ENCODE measurements around the gene ASXL1. TPM values are rescaled to one million over a fixed set of nuclear protein-coding genes. Genes with fewer than 3 reads are reported as not detected.

The ASXL1 gene
- polyA plus RNA-seq (2013): 40.6 and 41.3 TPM in 2 replicates

DNA sequence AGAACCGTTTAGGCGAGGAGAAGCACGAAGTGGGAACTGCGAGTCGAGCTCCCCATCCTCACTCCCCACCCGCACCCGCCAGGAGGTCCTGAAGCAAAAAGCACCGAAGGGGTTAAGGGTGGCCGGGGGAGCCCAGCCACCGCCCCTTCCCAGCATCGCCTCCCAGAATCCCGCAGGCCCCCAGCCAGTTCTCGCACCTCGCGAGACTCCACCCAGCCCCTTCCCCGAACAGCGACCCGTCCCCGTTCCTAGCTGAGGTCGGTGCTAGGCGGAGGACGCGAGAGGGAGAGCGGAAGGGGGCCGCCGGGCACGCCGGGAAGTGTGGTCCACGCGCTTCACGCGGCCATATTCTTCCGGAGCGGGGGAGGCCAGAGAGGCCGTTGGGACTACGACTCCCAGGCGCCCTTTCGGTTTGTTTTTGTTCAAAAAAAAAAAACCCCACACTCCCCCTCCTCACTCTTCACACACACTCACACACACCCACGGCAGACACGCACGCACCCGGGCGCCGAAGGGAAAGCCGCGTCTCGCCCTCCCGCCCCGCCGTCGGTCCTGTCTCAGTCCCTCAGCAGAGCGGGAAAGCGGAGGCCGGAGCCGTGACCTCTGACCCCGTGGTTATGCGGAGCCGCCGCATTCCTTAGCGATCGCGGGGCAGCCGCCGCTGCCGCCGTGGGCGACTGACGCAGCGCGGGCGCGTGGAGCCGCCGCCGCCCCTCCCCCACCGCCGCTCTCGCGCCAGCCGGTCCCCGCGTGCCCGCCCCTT lies at the start of gene ASXL1:
Gene ASXL1 (plus strand): TSS at position 463 of the 763 bp plus-strand sequence. CDS start 445 bp downstream, outside the sequence.
- no peaks in the 10 kb centered on the region for H3K9me3 ChIP-seq (ENCODE audit: insufficient read depth, low read depth, low read length)
- peak within 1 kb of the TSS; percentile 33 for H4K12ac ChIP-seq (ENCODE audit: low read depth, low read length)
- peak within 1 kb of the TSS; percentile 93 for H2BK5ac ChIP-seq (ENCODE audit: low read depth, low read length, poor library complexity)
- peak within 1 kb of the TSS; percentile 95 for H3K14ac ChIP-seq (ENCODE audit: low read length)
- peak within 1 kb of the TSS; percentile 94 for H3K4me3 ChIP-seq (ENCODE audit: low read depth, low read length)
- no peaks in the 10 kb centered on the region for H3K27me3 ChIP-seq (ENCODE audit: insufficient read depth, low read length)
- peaks cover 16% of the 10 kb centered on the region for H3K79me1 ChIP-seq (ENCODE audit: low read length)
- H4K91ac ChIP-seq (ENCODE audit: low read depth, low read length): peak within 1 kb of the TSS; percentile 94
- WGBS (ENCODE audit: extremely low coverage, insufficient coverage, insufficient read length): no CpG with 5 or more reads among the region's 83 CpGs
- peak within 1 kb of the TSS; percentile 86 for H2BK120ac ChIP-seq (ENCODE audit: insufficient read depth, low read length, poor library complexity)
- H2AFZ ChIP-seq (ENCODE audit: insufficient read depth, low read length, poor library complexity): peak within 1 kb of the TSS; percentile 52
- peak within 1 kb of the TSS; percentile 99 for H3K27ac ChIP-seq (ENCODE audit: low read depth, low read length)
- H3K4ac ChIP-seq (ENCODE audit: low read depth, low read length): peak within 1 kb of the TSS; percentile 99
- peak within 1 kb of the TSS; percentile 34 for H2BK12ac ChIP-seq (ENCODE audit: low read length)
- H2AK5ac ChIP-seq (ENCODE audit: low read length): peak within 1 kb of the TSS; percentile 16
- H3K18ac ChIP-seq (ENCODE audit: low read length): peak within 1 kb of the TSS; percentile 88
- H4K8ac ChIP-seq (ENCODE audit: low read depth, low read length): peak within 1 kb of the TSS; percentile 86
- H3K36me3 ChIP-seq (ENCODE audit: control insufficient read depth in 1 of 2, insufficient read depth in 2 of 2, low read length in 2 of 2): peaks cover 0 to 3% of the 10 kb centered on the region in 2 experiments
- peak within 1 kb of the TSS; percentile 88 for H3K9ac ChIP-seq (ENCODE audit: low read length)
- H3K79me2 ChIP-seq (ENCODE audit: control insufficient read depth, insufficient read depth, low read length, poor library complexity): peaks cover 18% of the 10 kb centered on the region
- H3K4me1 ChIP-seq (ENCODE audit: control insufficient read depth in 1 of 2, insufficient read depth in 2 of 2, low read length in 2 of 2): peaks cover 0 to 10% of the 10 kb centered on the region in 2 experiments
- peak within 1 kb of the TSS; percentile 88 for H3K4me2 ChIP-seq (ENCODE audit: low read length)
- H3K23ac ChIP-seq (ENCODE audit: low read length): no peak within 1 kb of the TSS
- DNase-seq: peak; percentile 89 to 93

DNA sequence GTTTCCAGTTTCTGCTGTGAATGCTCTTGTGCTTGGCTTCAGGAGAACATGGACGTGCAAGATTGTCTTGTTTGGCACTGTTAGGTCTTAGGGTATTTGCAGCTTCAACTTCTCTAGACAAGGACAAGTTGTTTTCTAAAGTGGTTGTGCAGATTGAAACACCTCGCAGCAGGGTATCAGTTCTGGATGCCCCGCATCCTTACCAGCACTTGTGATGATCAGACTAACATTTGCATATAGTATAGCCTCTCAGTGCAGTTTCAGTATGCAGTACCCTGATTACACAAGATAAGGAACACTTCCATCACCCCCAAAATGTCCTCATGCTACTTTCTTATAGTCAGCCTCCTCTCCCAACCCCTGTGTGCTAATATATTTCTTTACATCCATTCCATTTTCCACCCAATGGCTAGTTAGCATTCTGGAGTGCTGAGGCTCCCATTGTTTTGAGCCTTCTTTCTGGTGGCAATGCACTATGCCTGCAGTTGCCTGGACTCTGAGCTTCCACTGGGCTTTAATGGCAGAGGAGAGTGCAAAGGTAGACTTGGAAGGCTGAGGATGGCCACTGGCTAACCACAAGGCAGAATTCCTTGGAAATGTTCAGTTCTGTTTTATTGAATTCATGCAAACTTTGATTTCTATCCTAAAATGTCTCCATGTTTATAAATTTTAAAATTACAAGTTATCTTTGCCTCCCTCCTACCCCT lies 45.3 kb upstream of the ASXL1 start:
- H3K79me2 ChIP-seq (ENCODE audit: control insufficient read depth, insufficient read depth, low read length, poor library complexity): no peaks in the 10 kb centered on the region

DNA sequence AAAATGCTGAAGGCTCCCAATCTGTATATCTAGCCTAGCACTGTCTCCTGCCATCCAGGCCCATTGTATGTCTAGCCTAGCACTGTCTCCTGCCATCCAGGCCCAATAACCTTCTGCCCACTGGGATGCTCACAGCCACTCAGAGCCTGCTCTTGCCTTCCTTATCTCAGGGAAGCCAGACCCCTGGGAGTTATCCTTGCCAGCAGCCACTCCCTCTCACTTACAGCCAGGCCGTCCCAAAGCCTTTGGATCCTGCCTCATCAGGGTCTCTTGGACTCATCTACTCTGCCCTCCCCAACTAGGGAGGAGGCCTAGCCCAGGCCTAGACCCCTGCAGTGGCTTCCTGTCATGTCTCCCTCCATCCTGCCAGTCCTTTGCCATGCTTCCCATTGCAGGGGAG lies 43.4 kb upstream of the ASXL1 start:
- no peak overlapping the region for H2BK12ac ChIP-seq (ENCODE audit: low read length)

More for the DNA sequence above, 45.3 kb upstream of the ASXL1 start:
- Histone ChIP-seq H3K79me1 (ENCODE audit: low read length) (no peaks in the 10 kb centered on the region), H3K27me3 (ENCODE audit: insufficient read depth, low read length) (no peaks in the 10 kb centered on the region), H2BK5ac (ENCODE audit: low read depth, low read length, poor library complexity) (no peak overlapping the region), H2AK5ac (ENCODE audit: low read length) (no peak overlapping the region), H3K4ac (ENCODE audit: low read depth, low read length) (no peak overlapping the region), H3K23ac (ENCODE audit: low read length) (no peak overlapping the region), H3K4me2 (ENCODE audit: low read length) (no peak overlapping the region), H3K36me3 (ENCODE audit: control insufficient read depth in 1 of 2, insufficient read depth in 2 of 2, low read length in 2 of 2) (peaks cover 16 to 26% of the 10 kb centered on the region in 2 experiments), H3K4me1 (ENCODE audit: control insufficient read depth in 1 of 2, insufficient read depth in 2 of 2, low read length in 2 of 2) (no peaks in the 10 kb centered on the region), H3K4me3 (ENCODE audit: low read depth, low read length) (no peak overlapping the region), H3K9ac (ENCODE audit: low read length) (no peak overlapping the region), H3K9me3 (ENCODE audit: insufficient read depth, low read depth, low read length) (no peaks in the 10 kb centered on the region), H4K91ac (ENCODE audit: low read depth, low read length) (no peak overlapping the region), H4K12ac (ENCODE audit: low read depth, low read length) (no peak overlapping the region), H3K14ac (ENCODE audit: low read length) (no peak overlapping the region), H3K27ac (ENCODE audit: low read depth, low read length) (no peak overlapping the region), H2BK120ac (ENCODE audit: insufficient read depth, low read length, poor library complexity) (no peak overlapping the region), H4K8ac (ENCODE audit: low read depth, low read length) (no peak overlapping the region), H3K18ac (ENCODE audit: low read length) (no peak overlapping the region), H2AFZ (ENCODE audit: insufficient read depth, low read length, poor library complexity) (no peak overlapping the region), H2BK12ac (ENCODE audit: low read length) (no peak overlapping the region)
- whole genome bisulfite sequencing (ENCODE audit: extremely low coverage, insufficient coverage, insufficient read length): no CpG with 5 or more reads among the region's 3 CpGs
- DNase-seq: no peak

DNA sequence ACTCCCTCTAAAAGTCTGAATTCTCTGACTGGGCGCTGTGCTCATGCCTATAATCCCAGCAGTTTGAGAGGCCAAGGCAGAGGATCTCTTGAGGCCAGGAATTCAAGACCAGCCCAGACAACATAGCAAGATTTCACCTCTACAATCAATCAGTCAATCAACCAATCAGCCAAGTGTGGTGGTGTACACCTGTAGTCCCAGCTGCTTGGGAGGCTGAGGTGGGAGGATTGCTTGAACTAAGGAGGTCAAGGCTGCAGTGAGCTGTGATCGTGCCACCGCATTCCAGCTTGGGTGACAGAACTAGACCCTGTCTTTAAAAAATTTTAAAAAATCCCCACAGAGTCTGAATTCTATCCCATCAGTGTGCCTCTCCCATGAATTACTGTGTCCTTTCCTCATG lies 42.7 kb upstream of the ASXL1 start:
- H3K4me3 ChIP-seq (ENCODE audit: low read depth, low read length): no peak overlapping the region
- H2AK5ac ChIP-seq (ENCODE audit: low read length): no peak overlapping the region
- H3K4me1 ChIP-seq (ENCODE audit: control insufficient read depth in 1 of 2, insufficient read depth in 2 of 2, low read length in 2 of 2): no peaks in the 10 kb centered on the region
- no peak for DNase-seq
- H3K14ac ChIP-seq (ENCODE audit: low read length): no peak overlapping the region
- H3K36me3 ChIP-seq (ENCODE audit: control insufficient read depth in 1 of 2, insufficient read depth in 2 of 2, low read length in 2 of 2): peaks cover 10 to 22% of the 10 kb centered on the region in 2 experiments
- H3K9ac ChIP-seq (ENCODE audit: low read length): no peak overlapping the region
- no peak overlapping the region for H3K18ac ChIP-seq (ENCODE audit: low read length)
- no peaks in the 10 kb centered on the region for H3K79me1 ChIP-seq (ENCODE audit: low read length)
- H3K4me2 ChIP-seq (ENCODE audit: low read length): no peak overlapping the region
- H3K9me3 ChIP-seq (ENCODE audit: insufficient read depth, low read depth, low read length): no peaks in the 10 kb centered on the region
- H4K12ac ChIP-seq (ENCODE audit: low read depth, low read length): no peak overlapping the region
- H3K27ac ChIP-seq (ENCODE audit: low read depth, low read length): no peak overlapping the region
- H2BK5ac ChIP-seq (ENCODE audit: low read depth, low read length, poor library complexity): no peak overlapping the region
- no peaks in the 10 kb centered on the region for H3K27me3 ChIP-seq (ENCODE audit: insufficient read depth, low read length)
- H3K79me2 ChIP-seq (ENCODE audit: control insufficient read depth, insufficient read depth, low read length, poor library complexity): no peaks in the 10 kb centered on the region
- H4K8ac ChIP-seq (ENCODE audit: low read depth, low read length): no peak overlapping the region
- H2AFZ ChIP-seq (ENCODE audit: insufficient read depth, low read length, poor library complexity): no peak overlapping the region
- no peak overlapping the region for H3K23ac ChIP-seq (ENCODE audit: low read length)
- H2BK120ac ChIP-seq (ENCODE audit: insufficient read depth, low read length, poor library complexity): no peak overlapping the region
- H2BK12ac ChIP-seq (ENCODE audit: low read length): no peak overlapping the region
- no CpG with 5 or more reads among the region's 3 CpGs for WGBS (ENCODE audit: extremely low coverage, insufficient coverage, insufficient read length)
- H3K4ac ChIP-seq (ENCODE audit: low read depth, low read length): no peak overlapping the region
- H4K91ac ChIP-seq (ENCODE audit: low read depth, low read length): no peak overlapping the region

More for the DNA sequence above, 43.4 kb upstream of the ASXL1 start:
- H3K4me1 ChIP-seq (ENCODE audit: control insufficient read depth in 1 of 2, insufficient read depth in 2 of 2, low read length in 2 of 2): no peaks in the 10 kb centered on the region
- H3K27ac ChIP-seq (ENCODE audit: low read depth, low read length): no peak overlapping the region
- no peaks in the 10 kb centered on the region for H3K79me2 ChIP-seq (ENCODE audit: control insufficient read depth, insufficient read depth, low read length, poor library complexity)
- peaks cover 14 to 28% of the 10 kb centered on the region in 2 experiments for H3K36me3 ChIP-seq (ENCODE audit: control insufficient read depth in 1 of 2, insufficient read depth in 2 of 2, low read length in 2 of 2)
- H3K23ac ChIP-seq (ENCODE audit: low read length): no peak overlapping the region
- no peak overlapping the region for H4K91ac ChIP-seq (ENCODE audit: low read depth, low read length)
- H4K12ac ChIP-seq (ENCODE audit: low read depth, low read length): no peak overlapping the region
- H2BK120ac ChIP-seq (ENCODE audit: insufficient read depth, low read length, poor library complexity): no peak overlapping the region
- DNase-seq: no peak
- no peak overlapping the region for H3K14ac ChIP-seq (ENCODE audit: low read length)
- H3K9ac ChIP-seq (ENCODE audit: low read length): no peak overlapping the region
- no peak overlapping the region for H3K4ac ChIP-seq (ENCODE audit: low read depth, low read length)
- H3K9me3 ChIP-seq (ENCODE audit: insufficient read depth, low read depth, low read length): no peaks in the 10 kb centered on the region
- no peaks in the 10 kb centered on the region for H3K27me3 ChIP-seq (ENCODE audit: insufficient read depth, low read length)
- no peak overlapping the region for H3K18ac ChIP-seq (ENCODE audit: low read length)
- H3K79me1 ChIP-seq (ENCODE audit: low read length): no peaks in the 10 kb centered on the region
- no peak overlapping the region for H2AFZ ChIP-seq (ENCODE audit: insufficient read depth, low read length, poor library complexity)
- no peak overlapping the region for H2BK5ac ChIP-seq (ENCODE audit: low read depth, low read length, poor library complexity)
- WGBS (ENCODE audit: extremely low coverage, insufficient coverage, insufficient read length): no CpG with 5 or more reads among the region's 1 CpG
- no peak overlapping the region for H2AK5ac ChIP-seq (ENCODE audit: low read length)
- no peak overlapping the region for H3K4me3 ChIP-seq (ENCODE audit: low read depth, low read length)
- no peak overlapping the region for H4K8ac ChIP-seq (ENCODE audit: low read depth, low read length)
- H3K4me2 ChIP-seq (ENCODE audit: low read length): no peak overlapping the region

All from trophoblast cell (in vitro differentiated cells and primary cell).